OCI-LY1 (cell line): ENCODE measurements around the gene ZNF562.
"Not testable (repeated sequence)": the region's sequence is repeated elsewhere in the genome, so short reads cannot be mapped to it uniquely, and the experiment has no call there.

Experiments used
- CTCF ChIP-seq: fragments of 200-600 bp; sonication (generic), shearing (Covaris generic); IDR thresholded peaks from 2 replicates; pipeline ENCODE4 v1.5.1; 2017; ENCODE audit warnings: mild to moderate bottlenecking, antibody characterized with exemption, low read length, moderate library complexity, mixed read lengths
- EZH2 ChIP-seq: fragments of 200-600 bp; sonication (generic), shearing (Covaris generic); IDR thresholded peaks from 2 replicates; pipeline ENCODE4 v1.8.0; 2017; ENCODE audit warnings: borderline replicate concordance, mixed run types, mild to moderate bottlenecking, antibody characterized with exemption, low read length, moderate library complexity, mixed read lengths

DNA sequence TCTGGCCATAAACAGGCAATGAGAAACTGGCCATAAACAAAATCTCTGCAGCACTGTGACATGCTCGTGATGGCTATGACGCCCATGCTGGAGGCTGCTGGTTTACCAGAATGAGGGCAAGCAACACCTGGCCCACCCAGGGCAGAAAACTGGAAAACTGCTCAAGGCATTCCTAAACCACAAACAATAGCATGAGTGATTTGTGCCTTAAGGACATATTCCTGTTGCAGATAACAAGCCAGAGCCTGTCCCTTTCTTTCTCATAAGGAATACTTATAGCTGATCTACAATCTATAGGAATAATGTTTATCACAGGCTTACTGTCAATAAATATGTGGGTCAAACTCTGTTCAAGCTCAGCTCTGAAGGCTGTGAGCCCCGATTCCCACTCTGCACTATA, 23.4 kb downstream of the ZNF562 start:
- TF ChIP-seq CTCF, EZH2: not testable (repeated sequence)
